ENCODE measurements around the gene BCR.

GRCh38 chr22:23176645-23177027 lies 3.7 kb upstream of the BCR start:
- no peak for TF ChIP-seq ZBTB4 (CRISPR knock-in tag; IDR thresholded peaks at IDR 0.05; ENCODE audit: borderline replicate concordance)
- TF ChIP-seq ZBTB7A (CRISPR knock-in tag; IDR thresholded peaks at IDR 0.05), result no peak
- TF ChIP-seq ZNF232 (CRISPR knock-in tag; IDR thresholded peaks at IDR 0.05; ENCODE audit: borderline replicate concordance), result no peak
- no peak for TF ChIP-seq NFKB2 (CRISPR knock-in tag; IDR thresholded peaks at IDR 0.05; ENCODE audit: borderline replicate concordance)
- no peak for TF ChIP-seq TAF15 (IDR thresholded peaks at IDR 0.05; ENCODE audit: low read depth, low read length, poor library complexity, severe bottlenecking)
- no peak for TF ChIP-seq EP300 (IDR thresholded peaks at IDR 0.05; ENCODE audit: low read depth in 2 of 2, low read length in 2 of 2)
- no peak for TF ChIP-seq EP300 (CRISPR knock-in tag; IDR thresholded peaks at IDR 0.05; ENCODE audit: borderline replicate concordance)
- no peak for TF ChIP-seq E2F2 (CRISPR knock-in tag; IDR thresholded peaks at IDR 0.05; ENCODE audit: borderline replicate concordance)
- no peak for TF ChIP-seq ZNF253 (CRISPR knock-in tag; IDR thresholded peaks at IDR 0.05; ENCODE audit: borderline replicate concordance)
- TF ChIP-seq SMAD3 (CRISPR knock-in tag; IDR thresholded peaks at IDR 0.05), result no peak
- TF ChIP-seq PRMT3 (CRISPR knock-in tag; IDR thresholded peaks at IDR 0.05; ENCODE audit: borderline replicate concordance, low read depth), result no peak
- TF ChIP-seq POLR2A (IDR thresholded peaks at IDR 0.05; ENCODE audit: insufficient read depth in 1 of 2, low read depth in 2 of 2, low read length in 2 of 2), result no peak
- no peak for TF ChIP-seq ZKSCAN8 (CRISPR knock-in tag; IDR thresholded peaks at IDR 0.05; ENCODE audit: borderline replicate concordance)
